Suprapubic skin (tissue), 4 donors: Measurements from ENCODE around the gene ADCYAP1R1. TPM values are rescaled to one million over a fixed set of nuclear protein-coding genes. Genes with fewer than 3 reads are reported as not detected.
A peak's percentile ranks its signal among the peaks of the same experiment; 100 is the strongest.

Experiments
- DNase-seq, 2 donors: peaks; one replicate each; pipeline ENCODE4 v3.0.0-alpha.2; 2019; ENCODE audit warnings: low spot score in 2 of 2
- H3K27ac ChIP-seq: fragments of 200-600 bp; sonication (generic); one replicate; pipeline ENCODE4 v1.5.1; 2019
- H3K27me3 ChIP-seq: fragments of 200-600 bp; sonication (generic); one replicate; pipeline ENCODE4 v1.5.1; 2019
- H3K36me3 ChIP-seq: fragments of 200-600 bp; sonication (generic); one replicate; pipeline ENCODE4 v1.5.1; 2019
- H3K4me1 ChIP-seq: fragments of 200-600 bp; sonication (generic); one replicate; pipeline ENCODE4 v1.5.1; 2019
- H3K4me3 ChIP-seq: fragments of 200-600 bp; sonication (generic); one replicate; pipeline ENCODE4 v1.5.1; 2019; ENCODE audit warnings: mild to moderate bottlenecking
- H3K9me3 ChIP-seq: fragments of 200-600 bp; sonication (generic); one replicate; pipeline ENCODE4 v1.5.1; 2019
- EP300 ChIP-seq: sonication (generic); formaldehyde crosslinking; IDR thresholded peaks from one replicate; pipeline ENCODE4 v1.6.1; 2017; ENCODE audit warnings: antibody characterized with exemption
- POLR2A ChIP-seq, 2 donors: fragments of 450-650 bp; IDR thresholded peaks; one replicate each; pipeline ENCODE4 v1.6.1; 2017; ENCODE audit warnings: antibody characterized with exemption in 2 of 2, mild to moderate bottlenecking in 2 of 2, moderate library complexity in 2 of 2
- POLR2AphosphoS5 ChIP-seq, 3 donors: sonication (generic); formaldehyde crosslinking; IDR thresholded peaks; one replicate each; pipeline ENCODE4 v1.6.1; 2017; ENCODE audit warnings: antibody characterized with exemption in 3 of 3
- WGBS: methylation state at CpG from one replicate; pipeline ENCODE4 v1.1.5; 2018; 5-methylcytosine and 5-hydroxymethylcytosine counted together
- total RNA-seq, 4 donors: library from RNA; depleted of rRNA; stranded (reverse); fragments of >200 nt; gene quantifications; one replicate each; pipeline ENCODE4 v1.1.0, GENCODE V29; 2016
- TF ChIP-seq, protein P1 (sequence below), 2 donors: fragments of 200-600 bp in 1 of 2; fragments of 450-650 bp in 1 of 2; sonication (generic) in 1 of 2; IDR thresholded peaks; one replicate each; pipeline ENCODE4 v1.5.1; 2016 to 2019; ENCODE audit warnings: antibody characterized with exemption in 2 of 2, mild to moderate bottlenecking in 1 of 2, moderate library complexity in 1 of 2

ADCYAP1R1 gene
- total RNA-seq, 4 donors from 2014 or later, result 0.64 to 6.7 (median 1.1) TPM

DNA sequence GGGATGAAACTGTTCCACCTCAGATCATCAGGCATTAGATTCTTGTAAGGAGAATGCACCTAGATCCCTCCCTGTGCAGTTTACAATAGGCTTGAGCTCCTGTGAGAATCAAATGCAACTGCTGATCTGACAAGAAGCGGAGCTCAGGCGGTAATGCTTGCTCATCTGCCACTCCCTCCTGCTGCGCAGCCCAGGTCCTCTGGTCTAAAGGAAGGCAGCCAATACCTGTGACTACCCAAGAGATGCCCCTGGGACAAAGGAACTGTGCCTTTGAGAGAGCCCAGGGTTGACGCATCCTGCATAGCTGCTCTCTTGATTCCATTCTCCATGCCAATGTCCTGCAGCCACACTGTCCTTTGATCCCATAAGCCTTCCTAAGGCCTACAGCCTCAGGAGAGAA, 73.1 kb downstream of the ADCYAP1R1 start:
- no peak for DNase-seq
- Histone ChIP-seq H3K4me1 (peaks cover 3% of the 10 kb centered on the region), H3K9me3 (no peaks in the 10 kb centered on the region), H3K36me3 (no peaks in the 10 kb centered on the region), H3K4me3 (no peak overlapping the region), H3K27me3 (no peaks in the 10 kb centered on the region), H3K27ac (no peak overlapping the region)
- 69% methylated on average over 4 of the region's 4 CpGs for WGBS
- TF ChIP-seq, protein P1, sequence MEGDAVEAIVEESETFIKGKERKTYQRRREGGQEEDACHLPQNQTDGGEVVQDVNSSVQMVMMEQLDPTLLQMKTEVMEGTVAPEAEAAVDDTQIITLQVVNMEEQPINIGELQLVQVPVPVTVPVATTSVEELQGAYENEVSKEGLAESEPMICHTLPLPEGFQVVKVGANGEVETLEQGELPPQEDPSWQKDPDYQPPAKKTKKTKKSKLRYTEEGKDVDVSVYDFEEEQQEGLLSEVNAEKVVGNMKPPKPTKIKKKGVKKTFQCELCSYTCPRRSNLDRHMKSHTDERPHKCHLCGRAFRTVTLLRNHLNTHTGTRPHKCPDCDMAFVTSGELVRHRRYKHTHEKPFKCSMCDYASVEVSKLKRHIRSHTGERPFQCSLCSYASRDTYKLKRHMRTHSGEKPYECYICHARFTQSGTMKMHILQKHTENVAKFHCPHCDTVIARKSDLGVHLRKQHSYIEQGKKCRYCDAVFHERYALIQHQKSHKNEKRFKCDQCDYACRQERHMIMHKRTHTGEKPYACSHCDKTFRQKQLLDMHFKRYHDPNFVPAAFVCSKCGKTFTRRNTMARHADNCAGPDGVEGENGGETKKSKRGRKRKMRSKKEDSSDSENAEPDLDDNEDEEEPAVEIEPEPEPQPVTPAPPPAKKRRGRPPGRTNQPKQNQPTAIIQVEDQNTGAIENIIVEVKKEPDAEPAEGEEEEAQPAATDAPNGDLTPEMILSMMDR (IDR thresholded peaks at IDR 0.05), result no peak
- TF ChIP-seq POLR2AphosphoS5 (IDR thresholded peaks at IDR 0.05), result no peak
- no peak for TF ChIP-seq EP300
- TF ChIP-seq POLR2A (IDR thresholded peaks at IDR 0.05), result no peak

DNA sequence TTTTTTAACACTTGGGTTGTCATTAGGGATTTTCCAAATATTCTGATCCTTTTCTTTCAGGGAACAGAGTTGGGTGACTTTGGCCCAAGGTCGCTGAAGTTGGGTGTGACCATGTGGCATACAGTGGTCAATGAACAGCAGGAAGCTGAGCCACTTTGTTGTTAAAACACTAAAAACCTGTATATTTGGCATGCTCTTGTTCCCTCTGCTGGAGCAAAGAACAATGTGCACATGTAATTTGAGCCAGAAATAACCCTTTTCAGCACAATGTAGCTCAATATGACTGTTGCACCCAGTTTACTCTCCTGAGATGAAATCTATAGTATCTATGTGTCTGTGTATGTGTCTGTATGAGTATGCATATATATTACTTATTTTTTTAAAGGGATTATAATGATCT, 74.9 kb downstream of the ADCYAP1R1 start:
- WGBS, result 71% methylated on average over 1 of the region's 1 CpG
- TF ChIP-seq POLR2AphosphoS5 (IDR thresholded peaks at IDR 0.05), result no peak
- TF ChIP-seq EP300, result no peak
- no peak for TF ChIP-seq POLR2A (IDR thresholded peaks at IDR 0.05)
- TF ChIP-seq, protein P1 (IDR thresholded peaks at IDR 0.05), result no peak
- Histone ChIP-seq H3K27me3 (no peaks in the 10 kb centered on the region), H3K4me3 (no peak overlapping the region), H3K4me1 (peaks cover 3% of the 10 kb centered on the region), H3K27ac (no peak overlapping the region), H3K9me3 (no peaks in the 10 kb centered on the region), H3K36me3 (no peaks in the 10 kb centered on the region)
- DNase-seq, result no peak

DNA sequence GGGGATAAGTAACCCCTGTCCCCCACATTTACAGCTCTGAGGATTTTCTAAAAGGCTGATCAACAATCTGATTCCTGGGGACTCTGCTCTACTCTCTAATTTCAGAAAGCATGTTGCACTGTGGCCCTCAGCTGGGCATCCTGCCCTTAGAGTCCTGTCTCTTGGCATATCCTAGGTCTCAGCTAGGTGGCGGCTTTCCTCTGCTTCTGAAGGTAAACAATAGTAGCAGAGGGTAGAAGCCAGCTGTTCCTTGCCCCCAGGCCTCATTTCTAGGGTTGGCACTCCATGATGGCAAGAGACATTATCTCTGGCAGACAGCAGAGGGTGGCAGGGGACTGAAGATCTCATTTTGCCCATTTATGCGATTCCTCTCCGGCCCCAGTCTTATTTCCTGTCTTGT, 77.0 kb downstream of the ADCYAP1R1 start:
- Histone ChIP-seq H3K27ac (no peak overlapping the region), H3K36me3 (no peaks in the 10 kb centered on the region), H3K4me3 (no peak overlapping the region), H3K4me1 (no peaks in the 10 kb centered on the region), H3K9me3 (no peaks in the 10 kb centered on the region), H3K27me3 (no peaks in the 10 kb centered on the region)
- TF ChIP-seq, protein P1 (IDR thresholded peaks at IDR 0.05), result no peak
- TF ChIP-seq POLR2AphosphoS5 (IDR thresholded peaks at IDR 0.05), result no peak
- TF ChIP-seq EP300, result no peak
- TF ChIP-seq POLR2A (IDR thresholded peaks at IDR 0.05), result no peak
- WGBS, result 70% methylated on average over 3 of the region's 3 CpGs
- no peak for DNase-seq

DNA sequence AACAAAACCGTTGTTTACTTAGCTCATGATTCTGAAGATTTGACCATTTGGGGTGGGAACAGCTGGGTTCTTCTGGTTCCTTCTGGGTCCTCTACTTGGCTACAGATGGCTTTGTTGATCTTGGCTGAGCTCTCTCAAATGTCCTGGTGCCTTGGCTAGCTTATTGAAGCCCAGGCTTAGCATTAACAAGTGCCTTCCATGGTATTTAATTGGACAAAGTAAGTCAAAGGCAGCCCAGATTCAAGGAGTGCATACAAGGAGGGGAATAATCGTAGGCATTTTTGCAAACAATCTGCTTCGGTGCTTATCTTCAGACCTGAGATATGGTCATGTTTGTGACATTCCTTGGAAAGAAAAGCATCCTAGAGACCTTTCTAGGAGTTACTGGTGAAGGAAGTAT, 81.4 kb downstream of the ADCYAP1R1 start:
- Histone ChIP-seq H3K4me3 (no peak overlapping the region), H3K27ac (no peak overlapping the region), H3K27me3 (no peaks in the 10 kb centered on the region), H3K4me1 (no peaks in the 10 kb centered on the region), H3K36me3 (no peaks in the 10 kb centered on the region), H3K9me3 (no peaks in the 10 kb centered on the region)
- TF ChIP-seq EP300 (no peak), POLR2A (IDR thresholded peaks at IDR 0.05) (no peak), POLR2AphosphoS5 (IDR thresholded peaks at IDR 0.05) (no peak)
- TF ChIP-seq, protein P1 (IDR thresholded peaks at IDR 0.05), result no peak
- 89% methylated on average over 3 of the region's 3 CpGs for WGBS
- no peak for DNase-seq

DNA sequence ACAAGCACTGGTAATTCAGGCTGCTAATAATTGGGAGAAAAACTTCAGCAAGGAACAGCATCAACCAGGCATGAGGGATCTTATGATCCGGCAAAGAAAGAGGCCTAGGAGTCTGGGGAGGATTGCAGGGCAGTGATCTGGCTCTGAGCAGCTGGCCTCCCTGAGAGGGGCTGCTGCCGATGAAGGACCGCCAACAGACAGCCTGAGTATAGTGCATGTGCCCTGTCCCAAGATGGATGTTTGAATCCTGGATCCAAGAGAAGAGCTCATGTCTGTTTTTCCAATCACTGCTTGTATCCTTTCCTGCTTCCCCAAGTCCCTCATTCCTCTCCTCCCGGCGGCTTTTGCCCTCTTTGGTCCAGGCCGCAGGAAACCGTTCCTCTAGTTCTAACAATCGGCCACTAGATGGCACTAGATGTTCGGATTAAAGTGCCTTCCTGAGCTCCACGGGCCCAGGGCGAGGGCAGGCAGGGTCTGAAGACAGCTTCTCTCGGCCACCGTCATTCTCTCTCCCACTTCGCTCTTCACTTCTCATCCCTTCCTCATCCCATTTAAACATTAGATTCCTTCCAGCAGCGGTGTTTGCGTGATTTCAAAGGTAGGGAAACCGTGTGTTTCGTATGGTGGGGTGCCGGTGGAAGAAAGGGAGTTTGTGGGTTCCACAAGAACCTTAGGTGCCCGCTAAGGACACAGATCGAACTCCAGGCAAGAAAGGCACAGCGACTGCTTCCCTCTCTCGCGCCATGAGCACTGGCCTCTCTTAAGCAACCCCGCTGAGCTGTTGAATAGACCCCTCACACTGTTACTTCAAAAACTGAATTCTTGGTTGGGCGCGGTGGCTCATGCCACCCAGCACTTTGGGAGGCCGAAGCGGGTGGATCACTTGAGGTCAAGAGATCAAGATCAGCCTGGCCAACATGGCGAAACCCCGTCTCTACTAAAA, 82.4 kb downstream of the ADCYAP1R1 start:
- 51% methylated on average over 31 of the region's 31 CpGs for WGBS
- Histone ChIP-seq H3K27me3 (no peaks in the 10 kb centered on the region), H3K4me1 (no peaks in the 10 kb centered on the region), H3K4me3 (no peak overlapping the region), H3K36me3 (no peaks in the 10 kb centered on the region), H3K27ac (no peak overlapping the region), H3K9me3 (no peaks in the 10 kb centered on the region)
- TF ChIP-seq POLR2AphosphoS5 (IDR thresholded peaks at IDR 0.05), result no peak
- TF ChIP-seq, protein P1 (IDR thresholded peaks at IDR 0.05), result peak; percentile 22 to 59
- DNase-seq, result no peak
